Measurements from ENCODE around the gene SIPA1. TPM values are rescaled to one million over a fixed set of nuclear protein-coding genes. Genes with fewer than 3 reads are reported as not detected.
A peak's percentile ranks its signal among the peaks of the same experiment; 100 is the strongest.

SIPA1 gene
- total and polyA plus RNA-seq, 9 of the 15 experiments (the other 6 are each of a cell fraction or from before 2014, with no cell fraction given) = 0.25 to 85.8 (median 16.8) TPM

DNA sequence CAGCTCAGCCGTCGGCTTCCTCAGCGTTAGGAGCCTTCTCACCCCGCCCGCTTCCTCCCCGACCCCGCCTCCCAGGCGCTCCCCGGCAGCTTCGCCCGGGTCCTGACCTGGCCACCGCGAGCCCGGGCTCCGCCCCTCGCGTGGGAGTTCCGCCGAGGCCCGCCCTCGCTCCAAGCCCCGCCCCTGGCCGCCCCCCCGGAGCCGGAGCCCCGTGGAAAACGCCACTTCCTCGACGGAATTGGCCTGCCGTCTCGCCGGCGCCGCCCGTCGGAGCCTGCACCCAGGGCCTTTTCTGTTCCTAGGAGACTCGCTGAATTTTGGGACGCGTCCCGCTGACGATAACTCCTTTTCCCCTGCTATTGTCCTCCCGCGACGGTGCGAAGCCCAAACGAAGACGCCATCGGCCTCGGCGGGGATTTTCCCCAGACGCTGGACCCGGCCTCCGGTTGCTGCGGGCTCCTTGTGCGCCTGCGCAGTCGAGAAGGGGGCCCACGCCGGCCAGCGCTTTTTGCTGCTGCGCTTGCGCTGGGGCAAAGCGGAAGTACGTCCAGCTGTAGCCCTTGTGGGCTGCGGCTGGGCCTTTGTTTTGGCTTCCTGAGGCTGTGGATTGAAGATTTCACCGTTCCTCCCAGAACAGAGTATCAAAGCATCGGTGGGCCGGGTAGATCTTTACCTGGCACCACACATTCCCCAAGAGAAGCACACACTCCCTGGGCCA lies 14.8 kb downstream of the SIPA1 start (continued):
- TF ChIP-seq, protein P1, sequence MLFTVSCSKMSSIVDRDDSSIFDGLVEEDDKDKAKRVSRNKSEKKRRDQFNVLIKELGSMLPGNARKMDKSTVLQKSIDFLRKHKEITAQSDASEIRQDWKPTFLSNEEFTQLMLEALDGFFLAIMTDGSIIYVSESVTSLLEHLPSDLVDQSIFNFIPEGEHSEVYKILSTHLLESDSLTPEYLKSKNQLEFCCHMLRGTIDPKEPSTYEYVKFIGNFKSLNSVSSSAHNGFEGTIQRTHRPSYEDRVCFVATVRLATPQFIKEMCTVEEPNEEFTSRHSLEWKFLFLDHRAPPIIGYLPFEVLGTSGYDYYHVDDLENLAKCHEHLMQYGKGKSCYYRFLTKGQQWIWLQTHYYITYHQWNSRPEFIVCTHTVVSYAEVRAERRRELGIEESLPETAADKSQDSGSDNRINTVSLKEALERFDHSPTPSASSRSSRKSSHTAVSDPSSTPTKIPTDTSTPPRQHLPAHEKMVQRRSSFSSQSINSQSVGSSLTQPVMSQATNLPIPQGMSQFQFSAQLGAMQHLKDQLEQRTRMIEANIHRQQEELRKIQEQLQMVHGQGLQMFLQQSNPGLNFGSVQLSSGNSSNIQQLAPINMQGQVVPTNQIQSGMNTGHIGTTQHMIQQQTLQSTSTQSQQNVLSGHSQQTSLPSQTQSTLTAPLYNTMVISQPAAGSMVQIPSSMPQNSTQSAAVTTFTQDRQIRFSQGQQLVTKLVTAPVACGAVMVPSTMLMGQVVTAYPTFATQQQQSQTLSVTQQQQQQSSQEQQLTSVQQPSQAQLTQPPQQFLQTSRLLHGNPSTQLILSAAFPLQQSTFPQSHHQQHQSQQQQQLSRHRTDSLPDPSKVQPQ (CRISPR knock-in tag; IDR thresholded peaks at IDR 0.05; ENCODE audit: borderline replicate concordance) = no peak
- peak in 1 of 2 experiments; percentile 46; a peak in 2 of 4 replicates for TF ChIP-seq SRF (CRISPR knock-in tag; IDR thresholded peaks at IDR 0.05)
- TF ChIP-seq ZNF174 (CRISPR knock-in tag; IDR thresholded peaks at IDR 0.05) = no peak
- TF ChIP-seq ZNF696 (CRISPR knock-in tag; conservative IDR thresholded peaks at IDR 0.05) = no peak
- TF ChIP-seq ZNF140 (CRISPR knock-in tag; IDR thresholded peaks at IDR 0.05) = no peak
- no peak for TF ChIP-seq NFYB (IDR thresholded peaks at IDR 0.05; ENCODE audit: extremely low read depth, insufficient read length)
- TF ChIP-seq, protein P2, sequence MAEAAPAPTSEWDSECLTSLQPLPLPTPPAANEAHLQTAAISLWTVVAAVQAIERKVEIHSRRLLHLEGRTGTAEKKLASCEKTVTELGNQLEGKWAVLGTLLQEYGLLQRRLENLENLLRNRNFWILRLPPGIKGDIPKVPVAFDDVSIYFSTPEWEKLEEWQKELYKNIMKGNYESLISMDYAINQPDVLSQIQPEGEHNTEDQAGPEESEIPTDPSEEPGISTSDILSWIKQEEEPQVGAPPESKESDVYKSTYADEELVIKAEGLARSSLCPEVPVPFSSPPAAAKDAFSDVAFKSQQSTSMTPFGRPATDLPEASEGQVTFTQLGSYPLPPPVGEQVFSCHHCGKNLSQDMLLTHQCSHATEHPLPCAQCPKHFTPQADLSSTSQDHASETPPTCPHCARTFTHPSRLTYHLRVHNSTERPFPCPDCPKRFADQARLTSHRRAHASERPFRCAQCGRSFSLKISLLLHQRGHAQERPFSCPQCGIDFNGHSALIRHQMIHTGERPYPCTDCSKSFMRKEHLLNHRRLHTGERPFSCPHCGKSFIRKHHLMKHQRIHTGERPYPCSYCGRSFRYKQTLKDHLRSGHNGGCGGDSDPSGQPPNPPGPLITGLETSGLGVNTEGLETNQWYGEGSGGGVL (CRISPR knock-in tag; IDR thresholded peaks at IDR 0.05) = no peak
- no peak for TF ChIP-seq MCM7 (IDR thresholded peaks at IDR 0.05)
- no peak for TF ChIP-seq SRSF1 (IDR thresholded peaks at IDR 0.05; ENCODE audit: low read depth, low read length)
- TF ChIP-seq ZSCAN32 (CRISPR knock-in tag; IDR thresholded peaks at IDR 0.05) = 0 out of 2 replicates have a peak, but pooled peaks have one; percentile 19
- no peak for TF ChIP-seq CBX8 (IDR thresholded peaks at IDR 0.05; ENCODE audit: borderline replicate concordance, extremely low read depth, low read depth, low read length, poor library complexity, severe bottlenecking)
- TF ChIP-seq, protein P3, sequence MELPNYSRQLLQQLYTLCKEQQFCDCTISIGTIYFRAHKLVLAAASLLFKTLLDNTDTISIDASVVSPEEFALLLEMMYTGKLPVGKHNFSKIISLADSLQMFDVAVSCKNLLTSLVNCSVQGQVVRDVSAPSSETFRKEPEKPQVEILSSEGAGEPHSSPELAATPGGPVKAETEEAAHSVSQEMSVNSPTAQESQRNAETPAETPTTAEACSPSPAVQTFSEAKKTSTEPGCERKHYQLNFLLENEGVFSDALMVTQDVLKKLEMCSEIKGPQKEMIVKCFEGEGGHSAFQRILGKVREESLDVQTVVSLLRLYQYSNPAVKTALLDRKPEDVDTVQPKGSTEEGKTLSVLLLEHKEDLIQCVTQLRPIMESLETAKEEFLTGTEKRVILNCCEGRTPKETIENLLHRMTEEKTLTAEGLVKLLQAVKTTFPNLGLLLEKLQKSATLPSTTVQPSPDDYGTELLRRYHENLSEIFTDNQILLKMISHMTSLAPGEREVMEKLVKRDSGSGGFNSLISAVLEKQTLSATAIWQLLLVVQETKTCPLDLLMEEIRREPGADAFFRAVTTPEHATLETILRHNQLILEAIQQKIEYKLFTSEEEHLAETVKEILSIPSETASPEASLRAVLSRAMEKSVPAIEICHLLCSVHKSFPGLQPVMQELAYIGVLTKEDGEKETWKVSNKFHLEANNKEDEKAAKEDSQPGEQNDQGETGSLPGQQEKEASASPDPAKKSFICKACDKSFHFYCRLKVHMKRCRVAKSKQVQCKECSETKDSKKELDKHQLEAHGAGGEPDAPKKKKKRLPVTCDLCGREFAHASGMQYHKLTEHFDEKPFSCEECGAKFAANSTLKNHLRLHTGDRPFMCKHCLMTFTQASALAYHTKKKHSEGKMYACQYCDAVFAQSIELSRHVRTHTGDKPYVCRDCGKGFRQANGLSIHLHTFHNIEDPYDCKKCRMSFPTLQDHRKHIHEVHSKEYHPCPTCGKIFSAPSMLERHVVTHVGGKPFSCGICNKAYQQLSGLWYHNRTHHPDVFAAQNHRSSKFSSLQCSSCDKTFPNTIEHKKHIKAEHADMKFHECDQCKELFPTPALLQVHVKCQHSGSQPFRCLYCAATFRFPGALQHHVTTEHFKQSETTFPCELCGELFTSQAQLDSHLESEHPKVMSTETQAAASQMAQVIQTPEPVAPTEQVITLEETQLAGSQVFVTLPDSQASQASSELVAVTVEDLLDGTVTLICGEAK (IDR thresholded peaks at IDR 0.05) = peak; percentile 70
- TF ChIP-seq, protein P3 (CRISPR knock-in tag; IDR thresholded peaks at IDR 0.05) = no peak
